HepG2 (cell line): ENCODE data around the gene GFRA1. TPM values are rescaled to one million over a fixed set of nuclear protein-coding genes. Genes with fewer than 3 reads are reported as not detected.

Experiments used
- ZFP41 ChIP-seq: sonication (generic); formaldehyde crosslinking; IDR thresholded peaks from 2 replicates; pipeline ENCODE4 v1.4.0; 2020; ENCODE audit warnings: mild to moderate bottlenecking, missing genetic modification reagents, borderline replicate concordance
- ZNF20 ChIP-seq: sonication (generic); formaldehyde crosslinking; IDR thresholded peaks from 2 replicates; pipeline ENCODE4 v1.4.0; 2020; ENCODE audit warnings: mild to moderate bottlenecking, moderate library complexity, missing genetic modification reagents
- polyA plus RNA-seq, 8 experiments: library from polyadenylated mRNA; depleted of rRNA in 3 of 8; stranded (reverse) in 7 of 8; unstranded in 1 of 8; fragments of >200 nt; fragmentation: Illumina TruSeq in 4 of 8; extraction: Trizol in 4 of 8; gene quantifications; 2 replicates each; pipeline versions ENCODE4 v1.2.1 to v1.2.3, GENCODE V29; 2011 to 2016; ENCODE audit warnings: low read depth in 4 of 8, missing spikeins in 1 of 8, mixed read lengths in 1 of 8; ENCODE audit not compliant: insufficient read depth in 1 of 8
- total RNA-seq, 5 experiments: library from RNA; depleted of rRNA; stranded (reverse); fragments of >200 nt; fragmentation: Illumina TruSeq; extraction: Trizol; gene quantifications; 2 replicates each; pipeline ENCODE4 v1.2.3, GENCODE V29; 2016; ENCODE audit warnings: low read depth in 1 of 5
- TF ChIP-seq, protein P1 (sequence below): sonication (generic); formaldehyde crosslinking; IDR thresholded peaks from 2 replicates; pipeline ENCODE4 v1.4.0; 2020; ENCODE audit warnings: missing genetic modification reagents, borderline replicate concordance
- TF ChIP-seq, protein P2 (sequence below): sonication (generic); formaldehyde crosslinking; IDR thresholded peaks from 2 replicates; pipeline ENCODE4 v1.5.1; 2020; ENCODE audit warnings: mild to moderate bottlenecking, missing genetic modification reagents, borderline replicate concordance

The GFRA1 gene
- total and polyA plus RNA-seq, 2 of the 13 experiments (the other 11 are each of a cell fraction or from before 2014, with no cell fraction given) = not detected

GRCh38 chr10:116026315-116026714, 246.7 kb downstream of the GFRA1 start (continued):
- TF ChIP-seq, protein P1, sequence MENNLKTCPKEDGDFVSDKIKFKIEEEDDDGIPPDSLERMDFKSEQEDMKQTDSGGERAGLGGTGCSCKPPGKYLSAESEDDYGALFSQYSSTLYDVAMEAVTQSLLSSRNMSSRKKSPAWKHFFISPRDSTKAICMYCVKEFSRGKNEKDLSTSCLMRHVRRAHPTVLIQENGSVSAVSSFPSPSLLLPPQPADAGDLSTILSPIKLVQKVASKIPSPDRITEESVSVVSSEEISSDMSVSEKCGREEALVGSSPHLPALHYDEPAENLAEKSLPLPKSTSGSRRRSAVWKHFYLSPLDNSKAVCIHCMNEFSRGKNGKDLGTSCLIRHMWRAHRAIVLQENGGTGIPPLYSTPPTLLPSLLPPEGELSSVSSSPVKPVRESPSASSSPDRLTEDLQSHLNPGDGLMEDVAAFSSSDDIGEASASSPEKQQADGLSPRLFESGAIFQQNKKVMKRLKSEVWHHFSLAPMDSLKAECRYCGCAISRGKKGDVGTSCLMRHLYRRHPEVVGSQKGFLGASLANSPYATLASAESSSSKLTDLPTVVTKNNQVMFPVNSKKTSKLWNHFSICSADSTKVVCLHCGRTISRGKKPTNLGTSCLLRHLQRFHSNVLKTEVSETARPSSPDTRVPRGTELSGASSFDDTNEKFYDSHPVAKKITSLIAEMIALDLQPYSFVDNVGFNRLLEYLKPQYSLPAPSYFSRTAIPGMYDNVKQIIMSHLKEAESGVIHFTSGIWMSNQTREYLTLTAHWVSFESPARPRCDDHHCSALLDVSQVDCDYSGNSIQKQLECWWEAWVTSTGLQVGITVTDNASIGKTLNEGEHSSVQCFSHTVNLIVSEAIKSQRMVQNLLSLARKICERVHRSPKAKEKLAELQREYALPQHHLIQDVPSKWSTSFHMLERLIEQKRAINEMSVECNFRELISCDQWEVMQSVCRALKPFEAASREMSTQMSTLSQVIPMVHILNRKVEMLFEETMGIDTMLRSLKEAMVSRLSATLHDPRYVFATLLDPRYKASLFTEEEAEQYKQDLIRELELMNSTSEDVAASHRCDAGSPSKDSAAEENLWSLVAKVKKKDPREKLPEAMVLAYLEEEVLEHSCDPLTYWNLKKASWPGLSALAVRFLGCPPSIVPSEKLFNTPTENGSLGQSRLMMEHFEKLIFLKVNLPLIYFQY = no peak
- TF ChIP-seq ZFP41 (CRISPR knock-in tag) = no peak
- TF ChIP-seq ZNF20 (CRISPR knock-in tag) = no peak
- TF ChIP-seq, protein P2, sequence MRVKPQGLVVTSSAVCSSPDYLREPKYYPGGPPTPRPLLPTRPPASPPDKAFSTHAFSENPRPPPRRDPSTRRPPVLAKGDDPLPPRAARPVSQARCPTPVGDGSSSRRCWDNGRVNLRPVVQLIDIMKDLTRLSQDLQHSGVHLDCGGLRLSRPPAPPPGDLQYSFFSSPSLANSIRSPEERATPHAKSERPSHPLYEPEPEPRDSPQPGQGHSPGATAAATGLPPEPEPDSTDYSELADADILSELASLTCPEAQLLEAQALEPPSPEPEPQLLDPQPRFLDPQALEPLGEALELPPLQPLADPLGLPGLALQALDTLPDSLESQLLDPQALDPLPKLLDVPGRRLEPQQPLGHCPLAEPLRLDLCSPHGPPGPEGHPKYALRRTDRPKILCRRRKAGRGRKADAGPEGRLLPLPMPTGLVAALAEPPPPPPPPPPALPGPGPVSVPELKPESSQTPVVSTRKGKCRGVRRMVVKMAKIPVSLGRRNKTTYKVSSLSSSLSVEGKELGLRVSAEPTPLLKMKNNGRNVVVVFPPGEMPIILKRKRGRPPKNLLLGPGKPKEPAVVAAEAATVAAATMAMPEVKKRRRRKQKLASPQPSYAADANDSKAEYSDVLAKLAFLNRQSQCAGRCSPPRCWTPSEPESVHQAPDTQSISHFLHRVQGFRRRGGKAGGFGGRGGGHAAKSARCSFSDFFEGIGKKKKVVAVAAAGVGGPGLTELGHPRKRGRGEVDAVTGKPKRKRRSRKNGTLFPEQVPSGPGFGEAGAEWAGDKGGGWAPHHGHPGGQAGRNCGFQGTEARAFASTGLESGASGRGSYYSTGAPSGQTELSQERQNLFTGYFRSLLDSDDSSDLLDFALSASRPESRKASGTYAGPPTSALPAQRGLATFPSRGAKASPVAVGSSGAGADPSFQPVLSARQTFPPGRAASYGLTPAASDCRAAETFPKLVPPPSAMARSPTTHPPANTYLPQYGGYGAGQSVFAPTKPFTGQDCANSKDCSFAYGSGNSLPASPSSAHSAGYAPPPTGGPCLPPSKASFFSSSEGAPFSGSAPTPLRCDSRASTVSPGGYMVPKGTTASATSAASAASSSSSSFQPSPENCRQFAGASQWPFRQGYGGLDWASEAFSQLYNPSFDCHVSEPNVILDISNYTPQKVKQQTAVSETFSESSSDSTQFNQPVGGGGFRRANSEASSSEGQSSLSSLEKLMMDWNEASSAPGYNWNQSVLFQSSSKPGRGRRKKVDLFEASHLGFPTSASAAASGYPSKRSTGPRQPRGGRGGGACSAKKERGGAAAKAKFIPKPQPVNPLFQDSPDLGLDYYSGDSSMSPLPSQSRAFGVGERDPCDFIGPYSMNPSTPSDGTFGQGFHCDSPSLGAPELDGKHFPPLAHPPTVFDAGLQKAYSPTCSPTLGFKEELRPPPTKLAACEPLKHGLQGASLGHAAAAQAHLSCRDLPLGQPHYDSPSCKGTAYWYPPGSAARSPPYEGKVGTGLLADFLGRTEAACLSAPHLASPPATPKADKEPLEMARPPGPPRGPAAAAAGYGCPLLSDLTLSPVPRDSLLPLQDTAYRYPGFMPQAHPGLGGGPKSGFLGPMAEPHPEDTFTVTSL (CRISPR knock-in tag) = no peak
